Activated T-cell treated with anti-CD3 and anti-CD28 coated beads for 24 hours (primary cell): ENCODE measurements around the gene PHF21B.
"Not testable (repeated sequence)": the region's sequence is repeated elsewhere in the genome, so short reads cannot be mapped to it uniquely, and the experiment has no call there.

Experiments
- DNase-seq: peaks from one replicate; pipeline ENCODE4 v3.0.0-alpha.2; 2020; ENCODE audit warnings: low read depth

PHF21B gene

DNA sequence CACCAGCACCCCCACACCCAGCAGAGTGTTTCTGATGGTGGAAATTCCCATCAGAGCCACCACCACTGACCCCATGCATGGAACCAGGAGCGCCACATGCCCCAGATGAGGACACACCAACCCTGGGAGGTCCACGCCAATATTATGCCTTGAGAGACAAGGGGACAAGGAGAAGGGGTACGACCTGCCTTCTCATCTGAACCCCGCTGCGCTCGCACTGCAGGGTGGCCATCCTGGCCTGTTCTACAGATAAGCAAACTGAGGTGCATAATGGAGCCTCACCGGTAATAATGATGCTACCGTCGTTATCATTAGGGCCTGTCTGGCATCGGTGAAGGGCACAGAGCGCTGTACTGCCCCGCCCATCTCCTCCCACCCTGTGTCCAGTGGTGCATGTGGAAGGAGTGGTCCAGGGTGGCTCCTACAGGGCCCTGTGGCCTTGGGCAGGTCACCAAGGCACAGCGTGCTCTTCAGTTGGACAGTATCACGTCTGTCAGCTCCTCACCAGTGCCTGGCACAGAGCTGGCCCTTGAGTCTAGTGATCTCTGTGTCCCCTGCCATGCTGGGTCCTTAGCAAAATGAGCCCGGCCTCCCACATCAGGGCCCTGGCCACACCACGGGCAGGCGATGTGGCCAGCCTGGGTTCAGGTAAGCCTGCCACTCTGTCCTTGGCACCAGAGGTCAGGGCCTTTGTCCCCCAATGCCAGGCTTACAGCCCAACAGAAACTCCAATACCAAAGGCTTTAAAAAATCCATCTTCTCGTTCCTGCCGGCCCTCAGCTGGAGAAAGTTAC lies 92.2 kb downstream of the PHF21B start:
- DNase-seq, result no peak

DNA sequence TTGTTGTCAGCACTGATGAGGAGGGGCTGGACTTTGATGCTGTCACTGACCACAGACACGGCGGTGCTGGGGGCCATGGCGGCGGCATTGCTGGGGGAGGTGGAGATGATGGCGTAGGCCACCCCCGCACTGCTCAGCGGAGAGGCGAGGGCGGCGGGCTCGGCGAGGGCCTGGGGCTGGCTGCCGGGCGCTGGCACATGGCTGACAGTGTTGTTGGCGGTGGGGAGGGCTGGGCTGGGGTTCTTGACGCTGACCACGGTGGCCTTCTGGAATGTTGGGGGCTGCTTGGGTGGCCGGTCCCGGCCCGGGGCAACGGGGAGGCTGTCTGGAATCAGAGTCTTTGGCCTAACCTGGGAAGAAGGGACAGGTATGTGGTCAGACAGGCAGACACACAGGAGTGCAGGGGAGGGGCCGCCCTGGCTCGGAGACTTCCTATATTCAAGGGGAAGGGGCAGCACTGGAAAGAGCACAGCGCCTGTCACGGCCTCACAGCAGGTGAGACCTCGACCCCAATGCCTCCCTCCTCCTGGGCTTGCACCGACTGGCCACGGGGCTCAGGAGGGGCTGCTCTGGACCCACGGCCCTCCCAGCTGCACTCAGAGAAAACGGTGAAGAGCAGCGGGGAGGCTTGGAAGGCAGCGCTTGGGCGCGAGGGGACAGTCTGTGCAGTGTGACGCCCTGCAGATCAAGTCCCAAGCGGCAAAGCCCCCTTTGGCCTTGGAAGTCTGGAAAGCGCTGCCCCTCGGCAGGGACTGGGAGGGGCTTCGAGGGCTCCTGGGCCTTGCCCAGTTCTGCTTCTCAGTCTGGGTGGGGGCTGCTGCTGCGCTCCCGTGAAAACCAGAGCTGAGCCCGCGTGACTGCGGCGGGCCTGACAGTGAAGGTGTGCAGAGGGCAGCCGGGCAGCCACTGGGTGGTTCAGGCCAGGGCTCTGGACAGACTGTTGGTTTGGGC lies 93.2 kb downstream of the PHF21B start:
- no peak for DNase-seq

DNA sequence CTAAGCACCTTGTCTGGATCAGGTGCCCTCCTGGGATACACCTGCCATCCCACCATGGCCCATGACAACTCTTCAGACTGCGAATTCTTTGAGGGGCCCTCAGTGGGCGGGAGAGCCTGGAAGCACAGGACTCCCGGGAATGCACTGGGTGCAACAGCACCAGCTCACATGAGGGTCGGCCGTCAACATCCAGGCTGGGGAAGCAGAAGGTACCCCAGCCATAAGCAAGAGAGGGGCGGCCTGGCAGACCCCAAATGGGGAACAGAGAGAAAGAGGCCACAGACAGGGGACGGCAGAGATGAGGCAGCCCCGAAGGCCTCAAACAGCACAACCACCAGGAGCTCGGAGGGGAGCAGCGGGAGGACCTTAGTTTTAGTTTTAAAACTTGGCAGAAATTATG lies 94.4 kb downstream of the PHF21B start:
- no peak for DNase-seq

DNA sequence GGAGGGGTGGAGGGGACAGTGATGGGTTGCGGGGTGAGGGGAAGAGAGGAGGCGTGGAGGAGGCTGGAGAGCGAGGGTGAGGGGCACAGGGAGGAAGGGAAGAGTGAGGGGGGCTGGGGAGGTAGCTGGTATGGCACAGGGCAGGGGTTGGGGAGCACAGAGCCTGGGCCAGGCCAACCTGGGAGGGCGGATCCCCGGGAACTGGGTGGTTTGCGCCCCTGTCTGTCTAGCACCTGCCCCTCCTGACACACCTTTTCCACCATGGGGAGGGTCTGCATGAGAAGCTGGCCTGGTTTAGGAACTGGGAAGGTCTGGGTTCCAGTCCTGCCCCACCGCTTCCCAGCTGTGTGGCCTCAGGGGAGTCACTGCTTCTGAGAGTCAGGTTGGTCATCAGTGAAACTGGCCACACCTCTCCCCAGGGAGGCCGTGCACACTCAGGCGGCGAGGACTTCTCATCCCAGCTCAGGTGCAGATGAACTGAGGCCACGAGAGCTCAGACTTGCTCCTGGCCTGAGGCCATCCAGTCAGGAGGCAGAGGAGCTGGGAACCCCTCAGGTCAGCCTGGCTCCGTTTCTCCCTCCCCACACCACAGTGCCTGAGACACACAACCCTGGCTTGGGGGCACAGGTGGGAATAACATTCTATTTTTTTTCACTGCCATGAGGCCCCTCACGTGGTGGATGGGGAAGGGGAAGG lies 95.6 kb downstream of the PHF21B start:
- DNase-seq, result no peak

DNA sequence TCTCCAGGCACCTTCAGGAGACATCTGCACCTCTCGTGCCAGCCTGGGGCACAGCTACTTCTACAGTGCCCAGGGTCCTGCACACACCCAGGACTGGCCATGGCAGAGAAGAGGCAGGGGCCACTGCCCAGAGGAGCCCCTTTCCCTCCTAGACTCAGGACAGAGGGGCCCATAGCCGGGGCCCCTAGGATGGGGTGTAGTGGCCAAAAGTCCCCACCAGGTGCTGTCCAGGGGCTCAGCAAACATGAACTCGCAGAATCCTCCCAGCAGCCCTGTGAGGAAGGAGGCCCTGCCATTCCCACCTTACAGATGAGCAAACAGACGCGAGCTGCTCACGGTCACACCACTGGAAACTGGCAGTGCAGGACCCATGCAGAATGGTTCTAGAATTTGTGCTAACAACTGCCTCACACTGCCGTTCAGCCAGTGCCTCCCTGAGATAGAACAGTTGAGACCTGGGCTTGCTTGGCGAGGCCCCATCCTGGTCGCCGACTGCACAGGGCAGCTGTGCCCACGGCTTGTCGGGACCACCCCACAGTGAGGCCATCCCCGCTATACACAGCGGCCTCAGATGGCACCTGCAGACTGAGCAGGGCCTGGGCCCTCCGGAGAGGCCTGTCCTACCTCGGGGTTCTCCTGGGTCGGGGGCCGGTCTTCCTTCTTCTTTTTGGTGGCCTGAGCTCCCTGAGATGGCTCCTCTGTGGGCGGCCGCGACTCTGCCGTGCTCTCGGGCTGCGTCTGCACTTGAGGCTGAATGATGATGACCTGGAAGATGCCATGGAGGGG lies 96.4 kb downstream of the PHF21B start:
- DNase-seq, result no peak

DNA sequence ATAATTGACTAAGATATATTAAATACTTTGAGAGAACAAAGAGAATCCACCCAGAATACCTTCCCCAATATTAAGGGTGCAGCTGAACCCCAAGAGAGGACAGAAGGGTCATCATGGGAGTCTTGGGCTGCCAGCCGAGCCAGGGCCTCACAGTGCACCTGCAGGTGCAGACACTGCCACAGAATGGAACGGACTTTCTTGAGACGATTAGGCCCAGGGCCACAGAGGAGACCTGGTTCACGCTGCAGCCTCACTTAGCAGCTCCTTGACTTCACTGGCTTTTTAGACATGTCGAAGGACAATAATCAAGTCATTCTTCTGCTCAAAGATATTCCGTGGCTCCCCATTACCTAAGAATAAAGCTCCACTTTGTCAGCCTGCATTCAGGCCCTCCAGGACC lies 100.6 kb downstream of the PHF21B start:
- DNase-seq, result no peak

DNA sequence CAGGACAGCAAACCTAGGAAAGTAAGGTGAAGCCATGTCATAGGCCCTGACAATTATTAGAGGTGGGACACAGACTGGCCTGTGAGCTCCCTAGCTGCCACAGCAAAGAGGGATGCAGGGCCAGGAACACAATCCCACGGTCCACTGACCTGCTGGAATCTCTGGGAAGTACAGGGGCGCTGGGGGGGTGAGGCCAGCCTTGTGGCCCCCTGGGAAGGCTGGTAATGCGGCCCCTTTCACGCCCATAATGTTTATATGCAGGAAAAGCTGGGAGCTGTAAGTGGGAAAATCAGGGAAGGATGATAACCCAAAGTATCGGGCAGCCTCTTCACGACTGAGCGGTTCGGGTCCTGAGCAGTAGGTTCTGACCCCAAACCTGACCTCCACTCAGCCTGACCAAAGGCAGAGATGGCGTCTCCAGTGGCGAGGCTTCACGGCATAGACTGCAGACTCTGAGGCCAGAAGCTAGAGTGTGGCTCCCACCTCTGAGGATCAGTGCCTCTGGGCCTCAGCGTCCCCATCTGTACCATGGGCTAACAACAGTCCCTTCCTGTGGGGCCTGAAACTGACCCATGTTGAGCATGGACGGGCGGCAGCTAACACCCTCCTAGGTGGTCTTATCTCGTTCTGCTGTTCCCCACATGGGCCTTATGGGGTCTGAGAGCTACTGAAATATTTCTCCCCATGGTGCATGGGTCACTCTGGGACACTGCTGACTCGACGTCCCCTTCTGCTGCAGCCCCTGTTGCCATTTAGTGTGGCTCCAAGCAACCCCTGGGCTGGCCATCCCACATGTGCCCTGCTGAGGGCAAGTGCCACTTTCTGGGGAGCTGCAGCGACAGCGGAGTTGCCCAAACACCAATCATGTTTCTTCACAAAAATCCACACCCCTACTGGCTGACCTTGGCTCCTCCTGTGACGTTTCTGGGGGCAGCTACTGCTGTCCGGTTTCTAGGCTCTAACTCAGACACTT lies 101.8 kb downstream of the PHF21B start:
- no peak for DNase-seq

DNA sequence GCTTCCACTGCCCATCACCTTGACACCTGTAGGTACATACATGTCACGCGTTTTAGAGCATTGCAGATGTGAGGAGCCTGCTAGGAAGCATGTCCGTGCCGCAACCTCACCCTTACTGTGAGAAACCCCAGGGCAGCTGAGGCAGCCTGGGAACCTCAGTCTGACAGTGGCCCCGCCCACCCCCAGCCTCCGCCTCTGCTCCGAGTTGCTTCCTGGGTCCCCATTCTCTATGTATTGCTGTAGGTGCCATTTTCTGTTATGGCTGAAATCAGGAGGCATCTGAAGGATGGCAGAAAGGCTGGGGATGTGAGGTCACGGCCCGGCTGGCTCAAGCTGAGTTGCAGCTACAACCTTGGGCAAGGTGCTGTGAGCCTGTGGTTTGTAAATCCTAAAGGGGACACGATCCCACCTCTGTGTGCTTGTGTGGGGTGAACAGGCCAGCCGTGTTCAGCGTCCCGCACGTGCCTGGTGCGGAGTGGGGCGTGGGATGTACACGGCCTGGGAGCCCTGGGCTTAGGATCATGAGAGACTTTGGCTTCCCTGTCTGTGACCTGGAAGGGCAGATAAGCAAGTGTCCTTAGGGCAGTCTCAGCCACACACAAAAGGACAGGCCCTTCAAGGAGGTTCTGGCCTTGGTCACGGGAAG lies 102.7 kb downstream of the PHF21B start:
- no peak for DNase-seq

DNA sequence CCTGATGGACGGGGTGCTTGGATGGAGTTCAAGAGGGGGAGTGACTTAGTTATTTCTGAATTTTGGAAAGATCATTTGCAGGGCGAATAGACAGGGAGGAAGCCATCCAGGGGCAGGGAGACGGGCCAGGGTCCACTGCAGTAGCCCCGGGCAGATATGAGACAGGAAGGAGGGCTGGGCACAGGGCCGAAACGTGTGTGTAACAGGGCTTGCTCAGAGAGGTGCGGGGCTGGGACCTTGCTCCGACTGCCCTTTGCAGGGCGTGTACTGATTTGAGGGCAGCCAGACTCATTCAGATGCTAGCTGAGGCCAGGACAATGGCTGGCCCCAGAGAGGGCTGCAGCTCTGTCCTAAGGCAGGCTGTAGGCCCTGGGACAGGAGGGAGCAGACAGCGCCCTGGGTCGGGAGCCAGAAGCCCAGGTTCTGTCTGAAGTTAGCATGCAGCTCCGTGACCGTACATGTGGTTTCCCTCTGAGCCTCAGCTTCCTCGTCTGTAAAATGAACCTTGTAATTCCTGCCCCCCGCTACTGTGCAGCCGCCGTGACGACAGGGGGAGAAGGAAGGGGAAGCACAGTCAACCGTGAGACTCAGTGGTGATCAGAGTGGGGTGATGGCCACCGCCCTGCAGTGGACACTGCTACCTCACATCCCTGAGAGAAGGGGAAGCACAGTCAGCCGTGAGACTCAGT lies 103.4 kb downstream of the PHF21B start:
- DNase-seq, result no peak

DNA sequence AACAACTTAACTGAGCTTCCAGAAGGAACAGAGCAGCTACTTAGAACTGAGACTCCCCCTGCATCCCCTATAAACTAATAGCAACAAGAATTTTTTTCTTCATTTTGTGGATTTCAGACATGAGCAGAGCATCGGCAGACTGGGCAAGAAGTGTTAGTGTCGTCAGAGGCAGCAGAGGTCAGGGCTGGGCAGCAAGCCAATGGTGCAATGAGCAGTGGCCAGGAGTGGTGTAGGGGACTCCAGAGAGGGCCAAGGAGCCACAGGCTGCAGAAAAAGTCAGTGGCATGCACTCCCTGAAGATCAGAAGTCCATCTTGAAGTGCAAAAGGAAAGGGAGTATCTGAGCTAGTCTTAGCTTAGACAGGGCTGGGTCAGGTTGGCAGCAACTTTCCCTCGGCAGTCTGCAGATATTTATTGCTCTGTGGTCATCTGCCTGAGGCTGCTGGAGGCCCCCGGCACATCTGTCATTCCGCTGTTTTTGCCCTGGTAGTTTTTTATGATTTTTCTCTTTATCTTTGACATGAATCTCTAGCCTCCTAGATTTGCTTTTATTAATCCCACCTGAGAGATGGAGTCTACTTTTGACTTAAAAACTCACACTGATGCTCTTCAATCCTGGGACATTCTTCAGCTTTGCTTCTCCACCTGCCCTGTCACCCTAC lies 105.2 kb downstream of the PHF21B start:
- DNase-seq, result not testable (repeated sequence)

DNA sequence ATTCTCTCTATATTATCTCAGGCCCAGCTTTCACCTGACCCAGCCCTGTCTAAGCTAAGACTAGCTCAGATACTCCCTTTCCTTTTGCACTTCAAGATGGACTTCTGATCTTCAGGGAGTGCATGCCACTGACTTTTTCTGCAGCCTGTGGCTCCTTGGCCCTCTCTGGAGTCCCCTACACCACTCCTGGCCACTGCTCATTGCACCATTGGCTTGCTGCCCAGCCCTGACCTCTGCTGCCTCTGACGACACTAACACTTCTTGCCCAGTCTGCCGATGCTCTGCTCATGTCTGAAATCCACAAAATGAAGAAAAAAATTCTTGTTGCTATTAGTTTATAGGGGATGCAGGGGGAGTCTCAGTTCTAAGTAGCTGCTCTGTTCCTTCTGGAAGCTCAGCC lies 106.6 kb downstream of the PHF21B start:
- DNase-seq, result not testable (repeated sequence)

DNA sequence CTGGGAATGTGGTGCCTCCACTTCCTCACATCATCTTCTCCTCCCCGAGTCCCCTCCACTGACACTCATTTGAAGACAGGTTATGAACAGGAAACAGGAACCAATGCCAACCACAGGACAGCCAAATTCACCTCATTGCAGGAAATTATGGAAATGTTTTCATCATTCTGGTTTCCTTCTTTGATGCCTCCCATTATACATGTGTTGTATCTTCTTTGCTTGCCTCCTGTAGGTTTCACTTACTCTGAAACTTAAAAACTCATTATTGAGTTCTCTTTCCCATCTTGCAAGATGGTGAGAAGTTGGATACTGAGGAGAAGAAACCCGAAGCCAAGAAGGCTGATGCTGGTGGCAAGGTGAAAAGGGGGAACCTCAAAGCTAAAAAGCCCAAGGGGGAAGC lies 108.5 kb downstream of the PHF21B start:
- DNase-seq, result no peak

DNA sequence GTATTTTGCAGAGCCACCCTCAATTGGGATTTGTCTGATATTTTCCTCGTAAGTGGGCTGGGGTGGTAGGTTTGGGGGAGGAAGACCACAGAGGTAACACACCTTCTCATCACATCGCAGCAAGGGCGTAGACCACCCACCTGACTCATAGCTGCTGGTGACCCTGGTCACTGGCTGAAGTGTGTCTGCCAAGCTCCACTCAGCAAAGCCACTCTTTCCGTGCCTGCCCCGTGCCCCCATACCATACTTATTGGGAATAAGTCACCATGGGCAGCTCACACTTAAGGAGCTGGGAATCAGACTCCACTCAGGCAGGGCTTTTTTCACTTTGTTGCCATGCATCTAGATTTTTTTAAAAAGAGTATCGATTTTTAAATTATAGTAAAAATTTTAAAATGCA lies 111.6 kb downstream of the PHF21B start:
- DNase-seq, result no peak

DNA sequence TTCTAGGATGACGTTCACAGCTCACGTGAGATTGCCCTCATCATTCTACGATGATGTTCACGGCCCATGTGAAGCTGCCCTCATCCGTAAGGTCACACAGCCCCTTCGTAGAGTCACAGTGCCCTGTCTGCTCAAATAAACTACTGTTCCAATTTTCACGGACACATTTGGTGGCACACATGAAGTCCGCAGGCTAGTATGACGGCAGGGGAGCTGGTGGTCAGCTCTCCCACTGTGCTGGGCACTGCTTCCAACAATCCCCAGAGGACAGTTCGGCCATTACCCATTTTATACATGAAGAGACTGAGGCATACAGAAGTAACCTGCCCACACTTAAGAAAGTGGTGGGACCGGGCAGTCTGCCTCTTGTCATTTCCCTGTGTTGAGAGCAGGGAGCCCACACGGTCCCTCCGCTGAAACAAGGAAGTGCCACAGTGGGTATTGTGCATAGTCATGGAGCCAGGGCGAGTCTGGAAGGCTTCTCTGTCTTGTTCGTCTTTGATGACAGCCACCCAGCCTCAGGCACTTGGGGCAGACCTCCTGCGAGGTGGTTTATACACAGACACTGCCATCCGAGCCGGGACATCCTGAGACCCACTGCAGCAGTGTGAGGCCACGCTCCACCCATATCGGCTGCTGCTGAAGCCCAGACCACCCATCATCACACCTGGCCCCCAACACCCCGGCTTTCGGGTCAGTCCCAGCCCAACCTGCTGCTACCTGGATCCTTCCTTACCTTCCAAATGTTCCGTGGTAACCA lies 114.3 kb downstream of the PHF21B start:
- DNase-seq, result no peak

DNA sequence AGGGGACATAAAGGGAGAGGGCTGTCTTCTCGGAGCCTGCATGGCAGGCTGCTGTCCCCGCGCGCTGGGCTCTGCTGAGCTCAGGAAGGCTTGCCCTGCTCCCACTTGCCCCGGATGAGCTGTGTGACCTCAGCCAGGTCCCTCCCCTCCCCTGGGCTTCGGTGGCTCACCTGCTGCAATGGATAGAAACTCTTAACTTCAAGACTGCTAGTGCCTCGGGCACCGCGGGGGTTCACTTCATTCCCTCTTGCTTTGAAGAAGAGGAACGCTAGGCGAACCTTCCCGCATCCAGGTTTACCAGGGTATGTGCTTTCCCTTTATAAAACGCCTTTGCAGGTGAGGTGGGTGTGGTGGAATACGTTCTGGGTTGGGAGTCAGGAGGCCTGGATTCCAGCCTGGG lies 115.0 kb downstream of the PHF21B start:
- DNase-seq, result no peak

DNA sequence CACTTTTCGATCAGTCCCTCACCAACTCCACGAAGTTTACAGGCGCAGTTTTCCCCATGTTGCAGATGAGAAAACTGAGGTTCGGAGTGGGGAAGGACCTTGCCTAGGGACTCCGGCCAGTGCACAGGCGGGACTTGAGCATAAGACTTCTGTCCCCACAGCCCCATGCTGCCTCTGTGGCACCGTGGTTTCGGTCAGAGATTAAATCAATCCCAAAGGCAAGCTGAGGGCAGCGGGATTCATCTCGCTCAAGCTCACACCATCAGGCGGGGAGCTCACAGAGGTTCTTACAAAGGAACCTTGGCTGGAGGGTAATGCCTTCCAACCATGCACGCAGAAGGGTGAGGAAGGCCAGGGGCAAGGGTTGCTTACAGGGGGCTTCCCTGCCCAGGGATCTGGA lies 115.5 kb downstream of the PHF21B start:
- no peak for DNase-seq

DNA sequence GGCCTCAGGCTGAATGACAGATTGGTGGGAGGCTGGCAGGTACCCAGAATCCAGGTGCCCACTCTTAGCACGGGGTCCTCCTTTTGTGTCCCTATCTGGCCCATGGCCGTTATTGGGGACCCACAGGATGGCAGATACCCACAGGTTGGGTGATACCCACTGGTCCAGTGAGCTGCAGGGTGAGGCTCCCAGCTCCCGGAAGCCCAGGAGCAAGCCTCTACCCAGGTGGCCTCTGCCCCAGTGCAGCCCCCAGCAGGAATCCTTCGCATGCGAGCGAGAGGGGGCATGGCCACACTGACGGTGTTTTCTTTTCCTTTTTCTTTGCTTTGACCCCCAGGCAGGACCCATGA lies 116.1 kb downstream of the PHF21B start:
- DNase-seq, result no peak
